ENCODE data around the gene SNED1.

The SNED1 gene

DNA sequence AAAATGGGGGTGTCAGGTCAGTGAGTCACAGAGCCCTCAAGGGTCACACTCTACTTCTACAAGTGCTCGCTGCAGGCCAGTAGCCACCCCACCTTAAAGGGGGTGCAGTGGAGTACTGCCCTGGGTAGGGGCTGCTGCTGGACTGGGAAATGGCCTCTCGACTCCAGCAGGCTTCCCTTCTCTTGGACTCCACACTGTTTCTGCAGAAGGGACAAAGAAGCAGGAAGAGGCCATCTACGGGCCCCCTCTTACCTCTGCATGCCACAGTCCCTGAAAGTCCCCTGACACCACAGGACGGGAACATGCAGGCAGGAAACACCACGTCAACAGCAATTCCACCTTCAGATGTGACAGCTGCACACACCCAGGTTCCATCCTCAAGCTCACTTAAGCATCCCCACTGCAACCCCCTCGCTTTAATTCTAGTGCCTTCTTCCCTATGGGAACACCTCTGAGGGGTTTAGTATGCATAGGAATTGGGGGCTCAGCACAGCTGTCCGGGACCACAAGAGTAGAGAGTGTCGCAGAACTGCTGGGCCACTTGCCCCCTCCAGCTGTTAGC is 22.3 kb downstream of the SNED1 start:
- no peak for TF ChIP-seq CTCF (conservative IDR thresholded peaks at IDR 0.05)
- H3K27ac ChIP-seq: no peak overlapping the region

GRCh38 chr2:241025639-241026038 is 27.2 kb downstream of the SNED1 start:
- H3K27ac ChIP-seq: no peak overlapping the region
- no peak for TF ChIP-seq CTCF (conservative IDR thresholded peaks at IDR 0.05)

- no peak for TF ChIP-seq CTCF (conservative IDR thresholded peaks at IDR 0.05)
- no peak overlapping the region for H3K27ac ChIP-seq
These were observed 31.3 kb downstream of the SNED1 start for GRCh38 chr2:241029599-241030332.

DNA sequence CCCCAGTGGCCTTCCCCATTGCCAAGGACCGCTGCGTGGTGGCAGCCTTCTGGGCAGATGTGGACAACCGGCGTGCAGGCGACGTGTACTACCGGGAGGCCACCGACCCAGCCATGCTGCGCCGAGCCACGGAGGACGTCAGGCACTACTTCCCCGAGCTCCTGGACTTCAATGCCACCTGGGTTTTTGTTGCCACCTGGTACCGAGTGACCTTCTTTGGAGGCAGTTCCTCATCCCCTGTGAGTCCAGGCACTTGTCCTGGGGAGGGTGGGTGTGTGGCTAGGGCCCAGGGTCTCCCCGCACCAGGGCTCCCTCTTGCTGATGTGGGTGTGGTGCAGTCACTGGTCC is 31.9 kb downstream of the SNED1 start:
- no peak for TF ChIP-seq CTCF (conservative IDR thresholded peaks at IDR 0.05)
- no peak overlapping the region for H3K27ac ChIP-seq

DNA sequence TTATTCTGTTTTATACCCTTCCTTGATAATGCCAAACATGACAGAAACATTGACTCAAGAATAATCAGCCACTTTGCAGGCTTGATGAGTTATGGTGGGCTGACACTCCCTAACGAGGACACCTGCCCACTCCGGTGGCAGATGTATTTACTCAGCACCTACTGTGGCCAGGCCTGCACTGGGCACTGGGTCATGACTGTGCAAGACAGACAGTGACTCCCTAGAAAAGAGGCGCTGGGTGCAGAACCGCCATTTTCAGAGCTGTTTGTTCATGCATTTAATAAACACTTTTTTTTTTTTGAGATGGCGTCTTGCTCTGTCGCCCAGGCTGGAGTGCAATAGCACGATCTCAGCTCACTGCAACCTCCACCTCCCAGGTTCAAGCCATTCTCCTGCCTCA is 32.5 kb downstream of the SNED1 start:
- no peak for TF ChIP-seq CTCF (conservative IDR thresholded peaks at IDR 0.05)

GRCh38 chr2:241031436-241032165 is 33.2 kb downstream of the SNED1 start:
- no peak overlapping the region for H3K27ac ChIP-seq
- no peak for TF ChIP-seq CTCF (conservative IDR thresholded peaks at IDR 0.05)

More for the DNA sequence above, 32.5 kb downstream of the SNED1 start:
- H3K27ac ChIP-seq: no peak overlapping the region

- no peak for TF ChIP-seq CTCF (conservative IDR thresholded peaks at IDR 0.05)
- no peak overlapping the region for H3K27ac ChIP-seq
These were observed 35.0 kb downstream of the SNED1 start for GRCh38 chr2:241033336-241033987.
